ENCODE data around the gene PRUNE2. TPM values are rescaled to one million over a fixed set of nuclear protein-coding genes. Genes with fewer than 3 reads are reported as not detected.

The PRUNE2 gene
- polyA plus RNA-seq, 6 donors from 2014 or later = 0.12 to 0.65 (median 0.23) TPM; not detected in 1

Other genes with a start within 250 kb of the PRUNE2 start
- gene PCA3, start 141.7 kb downstream of the PRUNE2 start, polyA plus RNA-seq (ENCODE audit: low read depth in 6 of 6) = under 1 TPM in 1 of 6 donors, not detected in 5; 0.64 TPM
- not detected for gene FOXB2, start 113.5 kb upstream of the PRUNE2 start, polyA plus RNA-seq (ENCODE audit: low read depth in 6 of 6)

Data from naive B cell (primary cell).